Measurements from ENCODE around the gene MDM4. TPM values are rescaled to one million over a fixed set of nuclear protein-coding genes. Genes with fewer than 3 reads are reported as not detected.

The MDM4 gene
- total RNA-seq, 3 donors from 2014 or later = 52.9 to 84.2 (median 80.2) TPM

DNA sequence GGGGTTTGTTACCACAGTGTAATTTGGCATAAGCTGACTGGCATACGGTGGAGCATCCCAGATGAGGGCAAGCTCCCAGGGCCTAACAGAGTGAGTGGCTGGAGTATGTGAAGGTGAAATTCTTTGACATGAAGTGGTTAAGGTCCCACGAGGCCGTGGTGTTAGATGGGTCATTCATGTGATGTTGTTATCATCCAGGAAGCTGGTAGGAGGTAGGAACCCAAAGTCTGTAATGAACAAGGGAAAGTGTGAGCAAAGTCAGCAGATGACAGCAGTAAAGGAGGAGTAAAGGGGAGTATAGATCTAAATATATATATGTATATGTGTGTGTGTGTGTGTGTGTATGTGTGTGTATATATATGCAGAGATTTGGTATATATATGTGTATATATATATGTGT lies 47.6 kb downstream of the MDM4 start:
- Histone ChIP-seq H3K9me3 (no peaks in the 10 kb centered on the region), H3K4me1 (ENCODE audit: low read depth) (peaks cover 5% of the 10 kb centered on the region), H3K4me3 (no peak overlapping the region), H3K36me3 (ENCODE audit: low read depth) (no peaks in the 10 kb centered on the region)
- intact Hi-C loops (cut with DNase I, micrococcal nuclease) = no loop called here
- ATAC-seq = no peak
- TF ChIP-seq, protein P1, sequence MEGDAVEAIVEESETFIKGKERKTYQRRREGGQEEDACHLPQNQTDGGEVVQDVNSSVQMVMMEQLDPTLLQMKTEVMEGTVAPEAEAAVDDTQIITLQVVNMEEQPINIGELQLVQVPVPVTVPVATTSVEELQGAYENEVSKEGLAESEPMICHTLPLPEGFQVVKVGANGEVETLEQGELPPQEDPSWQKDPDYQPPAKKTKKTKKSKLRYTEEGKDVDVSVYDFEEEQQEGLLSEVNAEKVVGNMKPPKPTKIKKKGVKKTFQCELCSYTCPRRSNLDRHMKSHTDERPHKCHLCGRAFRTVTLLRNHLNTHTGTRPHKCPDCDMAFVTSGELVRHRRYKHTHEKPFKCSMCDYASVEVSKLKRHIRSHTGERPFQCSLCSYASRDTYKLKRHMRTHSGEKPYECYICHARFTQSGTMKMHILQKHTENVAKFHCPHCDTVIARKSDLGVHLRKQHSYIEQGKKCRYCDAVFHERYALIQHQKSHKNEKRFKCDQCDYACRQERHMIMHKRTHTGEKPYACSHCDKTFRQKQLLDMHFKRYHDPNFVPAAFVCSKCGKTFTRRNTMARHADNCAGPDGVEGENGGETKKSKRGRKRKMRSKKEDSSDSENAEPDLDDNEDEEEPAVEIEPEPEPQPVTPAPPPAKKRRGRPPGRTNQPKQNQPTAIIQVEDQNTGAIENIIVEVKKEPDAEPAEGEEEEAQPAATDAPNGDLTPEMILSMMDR (IDR thresholded peaks at IDR 0.05) = no peak
- no peak for DNase-seq

DNA sequence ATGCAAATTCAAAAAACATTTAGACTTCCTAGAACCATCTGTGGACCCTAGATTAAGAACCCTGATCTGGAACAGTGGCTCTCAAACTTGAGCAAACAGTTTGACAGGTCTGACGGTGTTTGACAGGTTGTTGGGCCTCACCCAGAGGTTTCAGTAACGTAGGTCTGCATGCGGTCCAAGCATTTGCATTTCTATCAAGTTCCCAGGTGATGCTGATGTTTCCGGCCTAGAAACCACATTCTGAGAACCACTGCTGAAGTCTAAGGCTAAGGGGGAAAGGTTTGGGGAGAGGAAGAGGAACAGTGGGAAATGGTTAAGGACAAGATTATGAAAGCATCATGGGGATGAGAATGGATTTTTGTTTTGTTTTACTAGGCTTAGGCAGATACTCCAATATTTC lies 48.6 kb downstream of the MDM4 start:
- intact Hi-C loops (cut with DNase I, micrococcal nuclease) = loop anchor here (5.0 kb wide), 2 partner anchors 197 to 242 kb away; no protein-coding TSS in a partner anchor
- H3K4me1 ChIP-seq (ENCODE audit: low read depth) = peaks cover 5% of the 10 kb centered on the region
- H3K36me3 ChIP-seq (ENCODE audit: low read depth) = no peaks in the 10 kb centered on the region
- H3K9me3 ChIP-seq = no peaks in the 10 kb centered on the region
- no peak overlapping the region for H3K4me3 ChIP-seq
- peak in 1 of 3 donors; percentile 28 for DNase-seq
- peak; percentile 49 for ATAC-seq
- TF ChIP-seq, protein P1 (IDR thresholded peaks at IDR 0.05) = no peak

DNA sequence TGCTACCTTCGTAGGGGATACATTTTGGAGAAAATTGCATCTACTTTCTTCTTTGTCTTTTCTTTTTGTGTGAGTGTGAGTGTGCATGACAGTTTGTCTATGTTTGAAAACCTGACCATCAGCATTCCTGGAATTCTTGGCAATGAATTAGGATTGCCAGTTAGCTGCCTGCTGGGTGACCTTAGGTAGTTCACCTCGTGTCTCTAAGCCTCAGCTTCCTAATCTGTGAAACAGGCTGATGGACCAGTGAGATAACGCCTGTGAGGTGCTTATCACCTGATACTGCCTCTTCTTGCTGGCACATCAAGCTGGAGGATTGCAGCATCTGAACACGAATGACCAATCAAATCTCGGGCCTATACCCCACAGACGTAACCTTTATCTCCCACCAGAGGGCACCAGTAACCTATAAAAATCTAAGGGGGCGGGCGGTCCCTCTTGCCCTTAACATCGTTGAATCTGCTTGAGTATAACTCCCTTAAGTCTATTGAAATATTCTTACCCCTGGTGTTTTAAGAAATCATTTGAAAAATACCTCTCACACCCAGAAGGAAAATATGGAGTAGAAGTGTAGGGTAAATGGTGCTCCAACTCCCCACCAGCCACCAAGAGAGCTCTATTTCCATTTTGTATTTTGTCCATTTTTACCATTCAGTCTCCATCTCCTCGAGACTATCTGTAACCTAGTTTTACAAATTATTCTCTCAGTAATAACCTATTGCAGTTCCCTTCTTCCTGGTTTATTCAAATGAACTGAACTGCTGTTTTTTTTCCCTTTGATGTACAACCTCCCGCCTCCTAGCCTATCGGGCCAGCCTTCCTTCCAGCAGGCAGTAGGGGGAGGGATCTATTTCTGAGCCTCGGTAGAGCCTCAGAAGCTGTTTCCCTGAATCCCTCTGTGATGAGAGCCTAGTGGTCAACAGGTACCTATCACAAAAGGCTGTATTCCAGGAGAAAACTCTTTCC lies 49.7 kb downstream of the MDM4 start:
- TF ChIP-seq, protein P1 (IDR thresholded peaks at IDR 0.05) = peak; percentile 29
- peak in 1 of 3 donors; percentile 61 for DNase-seq
- peaks cover 6% of the 10 kb centered on the region for H3K9me3 ChIP-seq
- no peak overlapping the region for H3K4me3 ChIP-seq
- intact Hi-C loops (cut with DNase I, micrococcal nuclease) = loop anchor here (5.0 kb wide), 2 partner anchors 196 to 241 kb away; no protein-coding TSS in a partner anchor
- ATAC-seq = peak; percentile 79
- H3K4me1 ChIP-seq (ENCODE audit: low read depth) = peaks cover 5% of the 10 kb centered on the region
- no peaks in the 10 kb centered on the region for H3K36me3 ChIP-seq (ENCODE audit: low read depth)

DNA sequence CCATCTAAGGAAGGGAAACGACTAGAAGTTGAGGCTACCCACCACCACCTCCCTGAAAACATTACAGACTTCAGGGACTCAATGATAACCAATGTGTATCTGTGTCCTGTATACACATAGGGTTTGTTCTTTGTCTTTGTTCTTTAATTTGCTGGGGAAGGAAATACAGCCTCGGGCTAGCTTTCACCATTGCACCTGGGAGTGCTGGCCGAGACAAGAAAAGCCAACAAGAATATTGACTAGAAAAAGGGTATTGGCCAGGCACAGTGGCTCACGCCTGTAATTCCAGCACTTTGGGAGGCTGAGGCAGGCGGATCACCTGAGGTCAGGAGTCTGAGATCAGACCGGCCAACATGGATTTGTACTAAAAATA lies 50.4 kb downstream of the MDM4 start:
- no peak overlapping the region for H3K4me3 ChIP-seq
- H3K4me1 ChIP-seq (ENCODE audit: low read depth) = peaks cover 5% of the 10 kb centered on the region
- no peaks in the 10 kb centered on the region for H3K36me3 ChIP-seq (ENCODE audit: low read depth)
- intact Hi-C loops (cut with DNase I, micrococcal nuclease) = loop anchor here (5.0 kb wide), 2 partner anchors 196 to 241 kb away; no protein-coding TSS in a partner anchor
- peaks cover 6% of the 10 kb centered on the region for H3K9me3 ChIP-seq
- no peak for DNase-seq
- TF ChIP-seq, protein P1 (IDR thresholded peaks at IDR 0.05) = no peak
- no peak for ATAC-seq

DNA sequence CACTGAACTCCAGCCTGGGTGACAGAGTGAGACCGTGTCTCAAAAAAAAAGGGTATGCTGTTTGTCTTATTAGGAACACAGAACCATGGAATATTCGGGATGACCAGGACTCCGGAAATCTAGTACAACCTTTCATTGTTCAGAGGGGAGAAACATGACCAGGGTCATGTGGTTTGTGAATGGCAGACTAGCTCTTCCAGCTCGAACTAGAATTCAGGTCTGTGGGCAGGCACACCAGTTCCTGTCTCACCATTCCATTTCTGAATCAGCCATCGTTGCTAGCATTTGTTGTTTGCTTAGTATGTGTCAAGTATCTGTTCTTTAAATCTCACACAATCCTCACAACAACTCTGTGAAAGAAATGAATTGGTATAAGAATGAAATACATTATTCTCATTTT lies 50.9 kb downstream of the MDM4 start:
- H3K36me3 ChIP-seq (ENCODE audit: low read depth) = no peaks in the 10 kb centered on the region
- no peak for DNase-seq
- intact Hi-C loops (cut with DNase I, micrococcal nuclease) = loop anchor here (5.0 kb wide), 2 partner anchors 195 to 240 kb away; no protein-coding TSS in a partner anchor

More for the DNA sequence above, 50.9 kb downstream of the MDM4 start:
- Histone ChIP-seq H3K4me3 (no peak overlapping the region), H3K4me1 (ENCODE audit: low read depth) (peaks cover 5% of the 10 kb centered on the region), H3K9me3 (peaks cover 6% of the 10 kb centered on the region)
- TF ChIP-seq, protein P1 (IDR thresholded peaks at IDR 0.05) = no peak
- ATAC-seq = no peak
